Measurements from ENCODE around the gene PRKCB. TPM values are rescaled to one million over a fixed set of nuclear protein-coding genes. Genes with fewer than 3 reads are reported as not detected.

The PRKCB gene
- total RNA-seq, 2 donors from 2014 or later: 2.9 to 28.6 TPM

DNA sequence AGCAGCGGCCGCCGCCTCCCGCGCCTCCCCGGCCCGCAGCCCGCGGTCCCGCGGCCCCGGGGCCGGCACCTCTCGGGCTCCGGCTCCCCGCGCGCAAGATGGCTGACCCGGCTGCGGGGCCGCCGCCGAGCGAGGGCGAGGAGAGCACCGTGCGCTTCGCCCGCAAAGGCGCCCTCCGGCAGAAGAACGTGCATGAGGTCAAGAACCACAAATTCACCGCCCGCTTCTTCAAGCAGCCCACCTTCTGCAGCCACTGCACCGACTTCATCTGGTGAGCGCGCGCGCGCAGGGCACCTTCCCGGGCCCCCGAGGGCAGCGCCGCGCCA, 258 bp downstream of the PRKCB start:
- Histone ChIP-seq H3K4me3 (peak overlapping the region; percentile 30 to 34), H3K27ac (no peak overlapping the region), H3K36me3 (no peaks in the 10 kb centered on the region), H3K27me3 (replicated peaks; ENCODE audit: insufficient read depth) (peaks cover 5% of the 10 kb centered on the region), H3K9me3 (no peaks in the 10 kb centered on the region), H3K4me1 (replicated peaks) (no peaks in the 10 kb centered on the region)
- intact Hi-C loops (cut with DNase I): loop anchor here (5.0 kb wide), 1 partner anchor 66 kb away; no protein-coding TSS in a partner anchor
- 0% methylated on average over 35 of the region's 45 CpGs for WGBS
- TF ChIP-seq, protein P1, sequence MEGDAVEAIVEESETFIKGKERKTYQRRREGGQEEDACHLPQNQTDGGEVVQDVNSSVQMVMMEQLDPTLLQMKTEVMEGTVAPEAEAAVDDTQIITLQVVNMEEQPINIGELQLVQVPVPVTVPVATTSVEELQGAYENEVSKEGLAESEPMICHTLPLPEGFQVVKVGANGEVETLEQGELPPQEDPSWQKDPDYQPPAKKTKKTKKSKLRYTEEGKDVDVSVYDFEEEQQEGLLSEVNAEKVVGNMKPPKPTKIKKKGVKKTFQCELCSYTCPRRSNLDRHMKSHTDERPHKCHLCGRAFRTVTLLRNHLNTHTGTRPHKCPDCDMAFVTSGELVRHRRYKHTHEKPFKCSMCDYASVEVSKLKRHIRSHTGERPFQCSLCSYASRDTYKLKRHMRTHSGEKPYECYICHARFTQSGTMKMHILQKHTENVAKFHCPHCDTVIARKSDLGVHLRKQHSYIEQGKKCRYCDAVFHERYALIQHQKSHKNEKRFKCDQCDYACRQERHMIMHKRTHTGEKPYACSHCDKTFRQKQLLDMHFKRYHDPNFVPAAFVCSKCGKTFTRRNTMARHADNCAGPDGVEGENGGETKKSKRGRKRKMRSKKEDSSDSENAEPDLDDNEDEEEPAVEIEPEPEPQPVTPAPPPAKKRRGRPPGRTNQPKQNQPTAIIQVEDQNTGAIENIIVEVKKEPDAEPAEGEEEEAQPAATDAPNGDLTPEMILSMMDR (IDR thresholded peaks at IDR 0.05): no peak
- TF ChIP-seq POLR2AphosphoS5 (IDR thresholded peaks at IDR 0.05) (no peak), POLR2A (IDR thresholded peaks at IDR 0.05) (no peak)
- no peak for DNase-seq (ENCODE audit: low spot score)

DNA sequence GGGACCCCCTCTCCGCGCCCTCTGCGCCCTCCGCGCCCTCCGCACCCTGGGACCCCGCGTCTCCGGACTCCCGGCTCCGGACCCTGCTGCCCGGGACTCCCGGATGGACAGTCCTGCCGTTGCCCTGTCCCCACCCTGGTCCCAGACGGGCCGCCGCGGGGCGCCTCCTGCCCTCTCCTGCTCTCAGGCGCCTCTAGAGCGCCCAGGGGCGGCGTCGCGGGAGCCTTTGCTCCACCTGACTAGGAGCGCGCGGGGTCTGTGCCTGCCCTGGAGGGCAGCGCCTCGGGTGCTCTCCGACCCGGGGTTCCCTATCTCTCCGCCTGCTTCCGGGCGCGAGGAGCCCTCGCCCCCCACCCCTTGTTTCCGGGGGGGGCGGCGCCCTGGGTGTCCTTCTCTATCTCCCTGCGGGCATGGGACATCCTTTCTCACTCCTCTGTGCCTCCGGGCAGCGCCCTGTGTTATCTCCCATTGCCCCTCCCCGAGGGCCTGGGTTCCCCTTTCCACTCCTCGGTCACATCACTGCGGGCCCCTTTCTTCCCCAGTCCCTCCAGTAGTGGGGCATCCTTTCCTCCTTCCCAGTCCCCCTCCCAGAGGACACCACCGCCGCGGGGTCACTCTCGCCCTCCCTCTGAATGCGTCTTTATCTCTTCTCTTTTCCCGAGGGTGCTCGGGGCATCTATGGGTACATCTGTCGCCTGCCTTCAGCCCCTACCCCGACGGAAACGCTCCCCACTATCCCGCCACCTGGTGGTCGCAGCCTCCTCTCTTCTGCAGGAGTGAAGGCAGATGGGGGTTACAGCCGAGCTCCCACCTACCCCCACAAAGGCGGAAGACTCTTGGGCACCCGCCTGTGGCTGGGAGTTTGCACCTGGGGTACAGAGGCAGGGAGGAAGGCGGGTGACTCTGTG, 875 bp downstream of the PRKCB start:
- TF ChIP-seq, protein P1 (IDR thresholded peaks at IDR 0.05): no peak
- TF ChIP-seq POLR2AphosphoS5 (IDR thresholded peaks at IDR 0.05): no peak
- TF ChIP-seq POLR2A (IDR thresholded peaks at IDR 0.05): no peak
- Histone ChIP-seq H3K4me1 (replicated peaks) (no peaks in the 10 kb centered on the region), H3K27ac (no peak overlapping the region), H3K9me3 (no peaks in the 10 kb centered on the region), H3K36me3 (no peaks in the 10 kb centered on the region), H3K4me3 (peak overlapping the region; percentile 30 to 34), H3K27me3 (replicated peaks; ENCODE audit: insufficient read depth) (peaks cover 5% of the 10 kb centered on the region)
- intact Hi-C loops (cut with DNase I): loop anchor here (5.0 kb wide), 1 partner anchor 66 kb away; no protein-coding TSS in a partner anchor
- WGBS: 9% methylated on average over 60 of the region's 63 CpGs
- no peak for DNase-seq (ENCODE audit: low spot score)

DNA sequence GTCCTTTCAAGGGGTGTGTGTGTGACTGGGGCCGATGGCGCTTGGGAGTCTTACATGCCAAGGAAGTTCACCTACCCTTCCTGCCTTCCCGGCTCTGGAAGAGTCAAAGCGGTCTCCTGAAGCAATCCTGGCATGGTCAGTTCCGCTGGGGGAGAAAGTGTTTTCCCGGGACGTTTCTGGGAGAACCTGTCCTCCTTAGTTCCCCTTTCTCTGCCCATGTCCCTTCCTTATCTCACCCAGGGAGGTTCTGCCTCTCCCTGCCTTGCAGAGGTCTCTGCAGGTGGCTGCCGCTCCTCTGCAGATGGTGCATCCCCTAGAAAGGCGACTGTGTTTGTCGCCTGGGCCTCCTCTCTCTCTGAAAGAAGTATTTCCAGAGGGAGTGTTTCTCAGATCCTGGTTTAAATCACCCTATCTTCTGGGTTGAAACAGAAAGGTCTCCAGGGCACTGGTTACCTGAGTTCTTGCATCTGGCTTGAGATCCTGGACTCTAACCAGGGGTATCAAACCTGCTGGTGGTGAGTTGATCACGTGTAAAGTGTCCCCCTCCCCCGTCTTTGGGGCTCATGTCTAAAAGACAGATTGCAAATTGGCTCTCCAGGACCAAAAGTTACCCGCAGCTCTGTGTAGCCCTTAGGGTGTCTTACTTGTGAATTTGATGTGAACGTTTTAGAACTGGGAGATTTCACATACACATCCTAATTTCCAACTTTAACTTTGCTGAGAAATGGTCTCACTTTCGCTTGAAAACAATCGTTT, 1.9 kb downstream of the PRKCB start:
- TF ChIP-seq POLR2A (IDR thresholded peaks at IDR 0.05): no peak
- no peaks in the 10 kb centered on the region for H3K9me3 ChIP-seq
- no peak overlapping the region for H3K4me3 ChIP-seq
- H3K27me3 ChIP-seq (replicated peaks; ENCODE audit: insufficient read depth): peaks cover 5% of the 10 kb centered on the region
- H3K27ac ChIP-seq: no peak overlapping the region
- no peaks in the 10 kb centered on the region for H3K36me3 ChIP-seq
- 51% methylated on average over 16 of the region's 16 CpGs for WGBS
- intact Hi-C loops (cut with DNase I): loop anchor here (5.0 kb wide), 1 partner anchor 65 kb away; no protein-coding TSS in a partner anchor
- no peak for DNase-seq (ENCODE audit: low spot score)
- no peaks in the 10 kb centered on the region for H3K4me1 ChIP-seq (replicated peaks)

DNA sequence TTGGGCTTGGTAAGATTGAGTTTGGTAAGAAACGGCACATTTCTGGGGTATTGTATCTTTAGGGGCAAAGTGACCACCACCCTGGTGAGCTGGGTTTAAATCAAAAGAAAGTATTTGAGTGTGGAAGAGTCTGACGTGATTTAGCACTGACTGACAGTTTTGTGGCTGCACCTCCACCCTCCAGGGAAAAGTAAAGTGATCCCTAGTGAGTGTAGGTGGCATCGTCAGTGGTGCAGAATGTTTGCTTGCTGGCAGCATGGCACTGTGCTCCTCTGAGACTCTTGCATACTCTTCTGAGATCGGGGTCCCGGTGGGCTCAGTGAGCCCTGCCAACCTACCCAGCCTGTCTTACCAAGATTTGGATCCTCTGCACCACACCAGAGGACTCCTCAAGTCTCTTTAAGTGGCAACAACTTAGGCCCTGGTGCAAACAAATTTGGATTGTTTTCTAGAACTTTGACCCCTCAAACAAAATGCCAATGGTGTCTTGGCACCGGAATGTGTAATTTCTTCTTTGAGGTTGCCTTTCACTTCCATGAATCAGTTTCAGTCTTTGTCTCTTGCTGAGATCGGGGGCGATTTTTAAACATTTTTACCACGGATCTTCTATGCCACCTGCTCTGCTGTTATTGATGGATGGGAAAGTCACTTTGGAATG, 2.8 kb downstream of the PRKCB start:
- DNase-seq (ENCODE audit: low spot score): no peak
- intact Hi-C loops (cut with DNase I): loop anchor here (5.0 kb wide), 1 partner anchor 64 kb away; no protein-coding TSS in a partner anchor
- TF ChIP-seq, protein P1 (IDR thresholded peaks at IDR 0.05): no peak
- TF ChIP-seq POLR2AphosphoS5 (IDR thresholded peaks at IDR 0.05): no peak
- TF ChIP-seq POLR2A (IDR thresholded peaks at IDR 0.05): no peak
- Histone ChIP-seq H3K36me3 (no peaks in the 10 kb centered on the region), H3K4me3 (no peak overlapping the region), H3K27ac (no peak overlapping the region), H3K9me3 (no peaks in the 10 kb centered on the region), H3K4me1 (replicated peaks) (no peaks in the 10 kb centered on the region), H3K27me3 (replicated peaks; ENCODE audit: insufficient read depth) (peaks cover 5% of the 10 kb centered on the region)
- 56% methylated on average over 9 of the region's 9 CpGs for WGBS

DNA sequence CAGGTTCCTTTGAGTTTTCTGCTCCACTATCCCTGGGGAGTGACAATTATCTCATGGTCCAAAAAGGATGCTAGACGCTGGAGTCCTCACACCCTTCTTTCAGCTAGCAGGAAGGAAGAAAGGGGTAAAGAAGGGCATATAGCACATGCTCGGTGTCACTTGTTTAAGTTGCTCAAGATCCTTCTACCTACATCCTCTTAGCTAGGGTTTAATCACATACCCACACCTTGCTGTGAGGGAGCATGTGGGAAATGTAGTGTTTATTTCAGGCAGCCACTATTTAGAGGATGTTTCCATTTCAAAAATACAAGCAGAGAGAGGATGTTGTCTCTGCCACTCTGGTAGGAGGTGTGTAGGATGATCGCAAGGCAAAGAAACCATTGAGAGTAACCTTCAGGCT, 4.5 kb downstream of the PRKCB start:
- Histone ChIP-seq H3K9me3 (no peaks in the 10 kb centered on the region), H3K4me3 (no peak overlapping the region), H3K36me3 (no peaks in the 10 kb centered on the region), H3K27me3 (replicated peaks; ENCODE audit: insufficient read depth) (peaks cover 5% of the 10 kb centered on the region), H3K4me1 (replicated peaks) (no peaks in the 10 kb centered on the region), H3K27ac (no peak overlapping the region)
- 77% methylated on average over 3 of the region's 3 CpGs for WGBS
- DNase-seq (ENCODE audit: low spot score): no peak
- intact Hi-C loops (cut with DNase I): no loop called here
- TF ChIP-seq, protein P1 (IDR thresholded peaks at IDR 0.05): no peak
- TF ChIP-seq POLR2A (IDR thresholded peaks at IDR 0.05) (no peak), POLR2AphosphoS5 (IDR thresholded peaks at IDR 0.05) (no peak)
